ENCODE results near the gene PXMP4.

Gene PXMP4

GRCh38 chr20:33681288-33681687, 38.8 kb downstream of the PXMP4 start:
- no peak for DNase-seq

DNA sequence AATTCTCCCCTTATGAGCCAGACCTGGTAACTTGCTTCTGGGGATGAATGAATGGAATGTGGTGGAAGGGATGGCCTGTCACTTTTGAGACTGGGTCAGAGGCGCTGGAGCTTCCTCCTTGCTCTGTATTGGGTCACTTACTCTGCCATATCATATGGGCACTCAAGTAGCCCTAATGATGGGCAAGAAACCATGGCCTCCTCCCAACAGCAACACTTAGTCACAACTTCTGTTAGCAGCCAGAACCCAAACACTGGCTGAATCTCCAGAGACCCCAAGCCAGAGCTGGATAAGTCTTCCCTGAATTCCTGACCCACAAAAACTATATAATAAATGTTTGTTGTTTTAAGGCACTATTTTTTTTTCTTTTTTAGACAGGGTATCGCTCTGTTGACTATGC, 39.4 kb downstream of the PXMP4 start:
- no peak for DNase-seq

DNA sequence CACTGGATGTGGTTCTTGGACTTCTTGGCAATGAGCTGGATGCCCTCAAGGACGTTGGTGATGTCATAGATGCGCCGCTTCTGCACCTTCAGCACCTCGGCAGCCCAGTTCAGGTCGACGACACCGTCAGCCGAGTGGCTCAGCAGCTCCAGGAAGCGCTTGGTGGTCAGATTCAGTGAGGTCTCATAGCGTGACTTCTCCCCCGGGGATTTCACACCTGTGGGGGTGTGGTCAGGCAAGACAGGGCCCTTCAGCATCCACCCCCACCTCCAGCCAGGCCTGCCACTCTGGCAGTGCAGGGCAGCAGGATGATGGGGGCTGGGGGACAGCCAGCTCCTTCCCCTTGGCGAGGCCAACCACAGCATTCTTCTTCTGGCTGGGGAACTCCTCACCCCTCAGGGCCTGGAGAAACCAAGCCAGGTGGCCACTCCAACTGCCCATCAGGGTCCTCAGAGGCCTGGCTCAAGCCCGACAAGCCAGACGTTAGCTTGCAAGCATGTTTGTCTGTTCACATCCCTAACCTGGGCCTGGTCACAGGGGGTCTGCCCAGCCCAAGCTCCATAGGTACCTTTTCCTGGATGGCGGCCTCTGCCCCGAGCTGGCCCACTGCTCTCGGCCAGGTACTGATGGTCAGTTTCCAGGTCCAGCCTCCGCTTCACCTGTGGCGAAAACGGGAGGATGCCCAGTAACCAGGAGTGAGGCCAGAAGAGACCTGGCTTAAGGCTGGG, 40.2 kb downstream of the PXMP4 start:
- no peak for DNase-seq

- DNase-seq = no peak
These were observed 42.0 kb downstream of the PXMP4 start for GRCh38 chr20:33677991-33678702.

GRCh38 chr20:33676652-33677645, 43.2 kb downstream of the PXMP4 start:
- DNase-seq = no peak

GRCh38 chr20:33676121-33676520, 44.0 kb downstream of the PXMP4 start:
- no peak for DNase-seq

GRCh38 chr20:33675136-33675959, 44.8 kb downstream of the PXMP4 start:
- DNase-seq = no peak

- DNase-seq = peak; percentile 30 to 68
These were observed 45.6 kb downstream of the PXMP4 start, which contains the start of gene NECAB3 for GRCh38 chr20:33674294-33675135. Gene NECAB3, minus strand, starts transcription at chr20:33674428. Its CDS starts 76 bp downstream, at chr20:33674352.

GRCh38 chr20:33673410-33674293, 46.5 kb downstream of the PXMP4 start:
- DNase-seq = no peak

GRCh38 chr20:33673114-33673409, 47.0 kb downstream of the PXMP4 start:
- no peak for DNase-seq

GRCh38 chr20:33672426-33673113, 47.5 kb downstream of the PXMP4 start:
- DNase-seq = no peak

DNA sequence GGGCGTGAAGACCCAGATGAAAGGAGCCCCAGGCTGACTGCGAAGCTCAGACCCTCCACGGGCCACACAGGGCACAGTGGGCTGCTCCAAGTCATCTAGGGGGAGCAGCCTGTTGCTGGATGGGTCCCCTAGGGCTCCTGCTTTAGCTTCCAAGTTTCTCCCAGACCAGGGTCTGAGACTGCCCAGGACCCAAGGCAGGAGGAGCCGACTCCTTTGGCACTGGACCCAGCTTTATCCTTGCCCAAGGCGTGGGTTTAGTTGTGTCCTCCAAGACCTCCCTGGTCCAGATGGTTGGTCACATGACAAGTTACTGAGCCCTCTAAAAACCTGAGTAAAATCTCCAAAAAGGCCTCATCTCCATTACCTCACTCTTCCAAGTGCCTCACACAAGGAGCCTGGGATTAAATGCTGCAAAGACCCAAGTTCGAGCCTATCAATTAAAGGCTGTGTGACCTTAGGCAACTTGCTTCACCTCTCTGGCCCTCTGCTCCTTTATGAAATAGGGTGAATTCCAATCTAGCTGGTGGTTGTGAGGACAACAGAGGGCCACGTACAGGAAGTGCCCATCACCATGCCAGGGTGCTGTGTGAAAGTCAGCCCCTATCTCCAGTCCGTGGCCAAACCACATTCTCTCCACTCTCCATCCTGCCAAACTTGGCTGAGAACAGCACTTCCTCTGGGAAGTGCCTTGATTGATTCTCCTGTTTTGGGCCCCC, 48.4 kb downstream of the PXMP4 start:
- DNase-seq = no peak

DNA sequence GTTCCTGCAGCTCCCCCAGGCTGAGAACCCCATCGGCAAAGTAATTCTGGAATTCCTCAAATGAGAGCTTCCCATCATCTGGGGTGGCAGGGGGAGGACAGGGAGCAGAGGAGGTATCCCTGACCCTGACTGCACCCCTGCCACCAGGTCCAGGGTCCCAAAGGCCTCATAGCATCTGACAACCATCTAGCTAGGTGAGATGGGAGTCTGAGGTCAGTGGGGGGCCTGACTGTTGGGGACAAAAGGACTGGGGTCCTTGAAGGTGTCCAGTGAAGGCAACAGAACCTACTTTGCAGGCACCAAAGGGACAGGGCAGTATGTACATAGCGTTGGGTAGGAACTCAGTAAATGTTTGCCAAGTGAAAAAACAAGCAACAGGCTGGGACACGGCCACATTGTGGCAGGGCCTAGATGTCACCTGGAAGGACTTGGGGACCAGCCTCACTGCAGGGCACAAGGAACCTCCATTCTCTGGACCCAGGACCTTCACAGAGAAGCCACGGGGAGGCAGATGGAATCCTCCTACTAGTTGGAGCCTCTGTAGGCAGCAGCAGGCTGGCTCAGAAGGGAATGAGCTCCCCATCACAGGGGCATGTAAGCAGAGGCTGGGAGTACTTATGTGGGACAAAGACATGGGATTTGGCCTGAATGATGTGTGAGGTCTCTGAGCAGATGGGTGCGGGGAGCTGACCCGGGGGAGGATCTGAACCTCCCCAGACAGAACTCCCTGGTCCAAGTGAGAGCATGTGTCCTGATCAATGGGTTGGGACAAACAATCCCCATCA, 49.2 kb downstream of the PXMP4 start:
- no peak for DNase-seq

GRCh38 chr20:33669873-33670640, 50.1 kb downstream of the PXMP4 start:
- no peak for DNase-seq

DNA sequence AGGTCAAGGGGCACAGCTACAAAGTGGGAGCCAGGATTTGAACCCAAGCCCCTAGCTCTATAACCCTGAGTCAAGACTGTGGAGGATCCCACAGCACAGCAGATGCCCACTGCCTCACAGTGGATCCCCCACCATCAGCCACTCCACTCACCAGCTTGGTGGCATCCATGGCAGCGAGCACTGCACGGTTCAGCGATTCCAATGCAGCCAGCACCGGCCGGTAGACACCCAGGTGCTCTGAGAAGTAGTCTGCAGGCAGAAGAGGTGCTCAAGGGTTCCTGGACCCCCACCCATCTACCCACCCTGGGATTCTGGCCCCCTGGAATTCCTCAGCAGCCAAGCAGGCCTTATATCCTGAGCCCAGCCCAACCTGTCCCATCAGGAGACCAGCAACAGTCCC, 50.9 kb downstream of the PXMP4 start:
- no peak for DNase-seq

- no peak for DNase-seq
These were observed 51.5 kb downstream of the PXMP4 start for GRCh38 chr20:33668466-33669155.

All from stimulated activated CD4-positive, alpha-beta T cell treated with anti-CD3 and anti-CD28 coated beads, Interleukin-4, amount 100 ng/mL, for 4 hours (primary cell).